Tibial artery (tissue), 4 donors: ENCODE measurements around the gene MXD4.

Source experiments
- DNase-seq, 2 donors: peaks; one replicate each; pipeline ENCODE4 v3.0.0-alpha.2; 2019
- H3K27ac ChIP-seq, 2 donors: fragments of 200-600 bp; sonication (generic) in 1 of 2; 1 replicate in 1 of 2; 2 replicates in 1 of 2; pipeline ENCODE4 v1.5.1; 2018 to 2019; ENCODE audit warnings: mild to moderate bottlenecking in 1 of 2
- H3K27me3 ChIP-seq, 2 donors: fragments of 200-600 bp; sonication (generic) in 1 of 2; one replicate each; pipeline versions ENCODE4 v1.5.1 to v1.6.0; 2016 to 2019
- H3K36me3 ChIP-seq, 3 donors: fragments of 200-600 bp; sonication (generic) in 2 of 3; one replicate each; pipeline ENCODE4 v1.5.1; 2016 to 2019; ENCODE audit warnings: mild to moderate bottlenecking in 2 of 3
- H3K4me1 ChIP-seq, 4 donors: fragments of 200-600 bp; sonication (generic) in 2 of 4; 1 replicate in 3 of 4; 2 replicates in 1 of 4; pipeline ENCODE4 v1.5.1; 2016 to 2019
- H3K4me3 ChIP-seq, 2 donors: fragments of 200-600 bp; sonication (generic) in 1 of 2; 1 replicate in 1 of 2; 2 replicates in 1 of 2; pipeline ENCODE4 v1.5.1; 2018 to 2019; ENCODE audit warnings: mild to moderate bottlenecking in 2 of 2
- H3K9me3 ChIP-seq, 3 donors: fragments of 200-600 bp; sonication (generic) in 1 of 3; one replicate each; pipeline ENCODE4 v1.5.1; 2016 to 2019
- CTCF ChIP-seq, 2 experiments: fragments of 200-600 bp in 1 of 2; fragments of 450-650 bp in 1 of 2; IDR thresholded peaks; one replicate each; pipeline ENCODE4 v1.5.1; 2017 to 2019; ENCODE audit warnings: antibody characterized with exemption in 2 of 2, mild to moderate bottlenecking in 1 of 2, moderate library complexity in 1 of 2
- intact Hi-C: fragments of 100-400 bp; cut with DNase I; formaldehyde crosslinking; loops from one replicate; pipeline ENCODE4 v1.15.0; 2023; ENCODE audit warnings: low total_unique reads

MXD4 gene

GRCh38 chr4:2261110-2261852 lies 628 bp downstream of the MXD4 start:
- Histone ChIP-seq H3K9me3 (no peaks in the 10 kb centered on the region), H3K4me3 (peak overlapping the region; percentile 93 to 95), H3K36me3 (peaks cover 0 to 9% (median 4%) of the 10 kb centered on the region in 3 donors), H3K27me3 (peaks cover 0 to 3% of the 10 kb centered on the region in 2 donors), H3K27ac (peak overlapping the region; percentile 95 to 96), H3K4me1 (peaks cover 3 to 76% (median 61%) of the 10 kb centered on the region in 4 donors)
- peak; percentile 36 to 79 for DNase-seq
- TF ChIP-seq CTCF (IDR thresholded peaks at IDR 0.05) = no peak
- intact Hi-C loops = loop anchor here (10.0 kb wide), 1 partner anchor 256 kb away; the partner anchor contains the start of gene NELFA

GRCh38 chr4:2260344-2261109 lies 1.4 kb downstream of the MXD4 start:
- TF ChIP-seq CTCF (IDR thresholded peaks at IDR 0.05) = no peak
- Histone ChIP-seq H3K27ac (peak overlapping the region; percentile 95 to 96), H3K4me1 (peaks cover 3 to 76% (median 61%) of the 10 kb centered on the region in 4 donors), H3K27me3 (peaks cover 0 to 3% of the 10 kb centered on the region in 2 donors), H3K9me3 (no peaks in the 10 kb centered on the region), H3K36me3 (peaks cover 0 to 9% (median 4%) of the 10 kb centered on the region in 3 donors), H3K4me3 (peak overlapping the region; percentile 93 to 95)
- intact Hi-C loops = loop anchor here (10.0 kb wide), 1 partner anchor 256 kb away; the partner anchor contains the start of gene NELFA
- DNase-seq = peak; percentile 34 to 68

GRCh38 chr4:2259541-2260343 lies 2.2 kb downstream of the MXD4 start:
- DNase-seq = peak; percentile 15 to 67
- Histone ChIP-seq H3K9me3 (no peaks in the 10 kb centered on the region), H3K36me3 (peaks cover 0 to 11% (median 10%) of the 10 kb centered on the region in 3 donors), H3K4me3 (peak overlapping the region; percentile 93 to 95), H3K4me1 (peaks cover 3 to 77% (median 65%) of the 10 kb centered on the region in 4 donors), H3K27me3 (peaks cover 0 to 3% of the 10 kb centered on the region in 2 donors), H3K27ac (peak overlapping the region; percentile 95 to 96)
- no peak for TF ChIP-seq CTCF (IDR thresholded peaks at IDR 0.05)
- intact Hi-C loops = loop anchor here (10.0 kb wide), 1 partner anchor 255 kb away; the partner anchor contains the start of gene NELFA

GRCh38 chr4:2259036-2259540 lies 2.8 kb downstream of the MXD4 start:
- peaks cover 3 to 76% (median 67%) of the 10 kb centered on the region in 4 donors for H3K4me1 ChIP-seq
- peak overlapping the region; percentile 93 to 95 for H3K4me3 ChIP-seq
- TF ChIP-seq CTCF (IDR thresholded peaks at IDR 0.05) = no peak
- intact Hi-C loops = no loop called here
- no peaks in the 10 kb centered on the region for H3K9me3 ChIP-seq
- H3K27me3 ChIP-seq = peaks cover 0 to 3% of the 10 kb centered on the region in 2 donors
- H3K27ac ChIP-seq = peak overlapping the region; percentile 95 to 96
- peaks cover 3 to 16% (median 13%) of the 10 kb centered on the region in 3 donors for H3K36me3 ChIP-seq
- DNase-seq = peak; percentile 24 to 74
